Testis (tissue), 3 donors: Measurements from ENCODE around the gene CETP. TPM values are rescaled to one million over a fixed set of nuclear protein-coding genes. Genes with fewer than 3 reads are reported as not detected.

Source experiments
- DNase-seq: peaks from one replicate; pipeline ENCODE4 v3.0.0-alpha.2; 2019
- H3K27ac ChIP-seq, 2 donors: fragments of 200-600 bp; sonication (generic); one replicate each; pipeline ENCODE4 v1.5.1; 2019
- H3K27me3 ChIP-seq: fragments of 200-600 bp; sonication (generic); one replicate; pipeline ENCODE4 v1.5.1; 2019
- H3K36me3 ChIP-seq: fragments of 200-600 bp; sonication (generic); one replicate; pipeline ENCODE4 v1.5.1; 2017; ENCODE audit warnings: low read depth; ENCODE audit errors: missing control alignments
- H3K4me1 ChIP-seq: fragments of 200-600 bp; sonication (generic); one replicate; pipeline ENCODE4 v1.5.1; 2019
- H3K4me3 ChIP-seq, 2 donors: fragments of 200-600 bp; sonication (generic); one replicate each; pipeline ENCODE4 v1.5.1; 2017 to 2019
- H3K9me3 ChIP-seq: fragments of 200-600 bp; sonication (generic); one replicate; pipeline ENCODE4 v1.5.1; 2017
- POLR2A ChIP-seq: fragments of 450-650 bp; IDR thresholded peaks from one replicate; pipeline ENCODE4 v1.6.1; 2017; ENCODE audit warnings: antibody characterized with exemption, mild to moderate bottlenecking, moderate library complexity
- WGBS, 2 donors: methylation state at CpG; one replicate each; pipeline ENCODE4 v1.1.5; 2018; 5-methylcytosine and 5-hydroxymethylcytosine counted together
- intact Hi-C: fragments of 100-400 bp; cut with DNase I; formaldehyde crosslinking; loops from one replicate; pipeline ENCODE4 v1.15.1; 2023; ENCODE audit warnings: low total_unique reads
- polyA plus RNA-seq: library from polyadenylated mRNA; stranded (reverse); fragments of 350-450 nt; fragmentation: Illumina TruSeq; extraction: RNeasy Lipid Tissue Mini Kit (QIAGEN cat#74804); gene quantifications from one replicate; pipeline ENCODE4 v1.2.3, GENCODE V29; 2014; ENCODE audit warnings: low read depth, low replicate concordance; ENCODE audit not compliant: insufficient read depth
- total RNA-seq, 2 donors: library from RNA; depleted of rRNA; stranded (reverse); fragments of >200 nt; gene quantifications; one replicate each; pipeline ENCODE4 v1.2.3, GENCODE V29; 2016
- TF ChIP-seq, protein P1 (sequence below), 3 experiments: fragments of 450-650 bp in 2 of 3; fragments of 200-600 bp in 1 of 3; sonication (generic) in 1 of 3; IDR thresholded peaks; one replicate each; pipeline ENCODE4 v1.5.1; 2016 to 2019; ENCODE audit warnings: antibody characterized with exemption in 3 of 3, mild to moderate bottlenecking in 2 of 3, moderate library complexity in 1 of 3

CETP gene
- total and polyA plus RNA-seq, 3 donors from 2014 or later: 0.24 to 0.69 (median 0.50) TPM

- TF ChIP-seq, protein P1, sequence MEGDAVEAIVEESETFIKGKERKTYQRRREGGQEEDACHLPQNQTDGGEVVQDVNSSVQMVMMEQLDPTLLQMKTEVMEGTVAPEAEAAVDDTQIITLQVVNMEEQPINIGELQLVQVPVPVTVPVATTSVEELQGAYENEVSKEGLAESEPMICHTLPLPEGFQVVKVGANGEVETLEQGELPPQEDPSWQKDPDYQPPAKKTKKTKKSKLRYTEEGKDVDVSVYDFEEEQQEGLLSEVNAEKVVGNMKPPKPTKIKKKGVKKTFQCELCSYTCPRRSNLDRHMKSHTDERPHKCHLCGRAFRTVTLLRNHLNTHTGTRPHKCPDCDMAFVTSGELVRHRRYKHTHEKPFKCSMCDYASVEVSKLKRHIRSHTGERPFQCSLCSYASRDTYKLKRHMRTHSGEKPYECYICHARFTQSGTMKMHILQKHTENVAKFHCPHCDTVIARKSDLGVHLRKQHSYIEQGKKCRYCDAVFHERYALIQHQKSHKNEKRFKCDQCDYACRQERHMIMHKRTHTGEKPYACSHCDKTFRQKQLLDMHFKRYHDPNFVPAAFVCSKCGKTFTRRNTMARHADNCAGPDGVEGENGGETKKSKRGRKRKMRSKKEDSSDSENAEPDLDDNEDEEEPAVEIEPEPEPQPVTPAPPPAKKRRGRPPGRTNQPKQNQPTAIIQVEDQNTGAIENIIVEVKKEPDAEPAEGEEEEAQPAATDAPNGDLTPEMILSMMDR (IDR thresholded peaks at IDR 0.05): no peak
- TF ChIP-seq POLR2A: no peak
- Histone ChIP-seq H3K27ac (no peak overlapping the region), H3K27me3 (no peaks in the 10 kb centered on the region), H3K4me1 (peaks cover 7% of the 10 kb centered on the region), H3K4me3 (no peak overlapping the region), H3K9me3 (no peaks in the 10 kb centered on the region), H3K36me3 (no peaks in the 10 kb centered on the region)
- no peak for DNase-seq
- 77 to 90% methylated on average over 4 of the region's 4 CpGs for WGBS, 2 donors
- intact Hi-C loops: no loop called here
These were observed 21.9 kb upstream of the CETP start for GRCh38 chr16:56939801-56940200.

DNA sequence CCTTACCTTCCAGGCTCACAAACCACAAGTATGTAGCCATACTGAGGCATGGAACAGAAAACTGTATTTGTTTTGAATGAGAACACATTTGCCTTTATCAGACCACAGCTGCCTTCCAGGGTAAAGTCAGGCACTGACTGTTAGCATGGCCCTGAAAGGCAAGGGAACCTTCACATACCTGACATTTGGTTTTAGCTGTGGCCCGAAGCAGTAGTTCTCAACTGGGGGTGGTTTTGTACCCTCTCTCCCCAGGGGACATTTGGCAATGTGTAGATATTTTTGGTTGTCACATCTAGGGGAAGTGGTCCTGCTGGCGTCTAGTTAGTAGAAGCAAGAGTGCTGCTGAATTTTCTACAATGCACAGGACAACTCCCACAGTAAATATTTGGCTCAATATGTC lies 20.7 kb upstream of the CETP start:
- H3K4me3 ChIP-seq: no peak overlapping the region
- no peaks in the 10 kb centered on the region for H3K27me3 ChIP-seq
- 79 to 83% methylated on average over 2 of the region's 2 CpGs for WGBS, 2 donors
- H3K9me3 ChIP-seq: no peaks in the 10 kb centered on the region
- no peak overlapping the region for H3K27ac ChIP-seq
- no peaks in the 10 kb centered on the region for H3K36me3 ChIP-seq
- no peaks in the 10 kb centered on the region for H3K4me1 ChIP-seq
- no peak for DNase-seq
- no peak for TF ChIP-seq POLR2A
- TF ChIP-seq, protein P1 (IDR thresholded peaks at IDR 0.05): no peak
- intact Hi-C loops: no loop called here

GRCh38 chr16:56941856-56942331 lies 19.9 kb upstream of the CETP start:
- intact Hi-C loops: no loop called here
- H3K4me3 ChIP-seq: no peak overlapping the region
- H3K4me1 ChIP-seq: no peaks in the 10 kb centered on the region
- WGBS, 2 donors: 75 to 80% methylated on average over 9 of the region's 9 CpGs
- no peaks in the 10 kb centered on the region for H3K27me3 ChIP-seq
- no peak for DNase-seq
- H3K36me3 ChIP-seq: no peaks in the 10 kb centered on the region
- no peak overlapping the region for H3K27ac ChIP-seq
- TF ChIP-seq, protein P1 (IDR thresholded peaks at IDR 0.05): no peak
- TF ChIP-seq POLR2A: no peak
- no peaks in the 10 kb centered on the region for H3K9me3 ChIP-seq

- no peaks in the 10 kb centered on the region for H3K36me3 ChIP-seq
- no peaks in the 10 kb centered on the region for H3K9me3 ChIP-seq
- no peak for DNase-seq
- 82 to 83% methylated on average over 6 of the region's 6 CpGs for WGBS, 2 donors
- intact Hi-C loops: no loop called here
- H3K27ac ChIP-seq: no peak overlapping the region
- H3K4me3 ChIP-seq: no peak overlapping the region
- TF ChIP-seq, protein P1 (IDR thresholded peaks at IDR 0.05): no peak
- TF ChIP-seq POLR2A: no peak
- H3K27me3 ChIP-seq: no peaks in the 10 kb centered on the region
- no peaks in the 10 kb centered on the region for H3K4me1 ChIP-seq
These were observed 17.9 kb upstream of the CETP start for GRCh38 chr16:56943761-56944375.
